Muscle of arm (tissue), 12 donors: Measurements from ENCODE around the gene PPP5C. TPM values are rescaled to one million over a fixed set of nuclear protein-coding genes. Genes with fewer than 3 reads are reported as not detected.
A peak's percentile ranks its signal among the peaks of the same experiment; 100 is the strongest.
"Not testable (repeated sequence)": the region's sequence is repeated elsewhere in the genome, so short reads cannot be mapped to it uniquely, and the experiment has no call there.

ENCODE experiments used
- DNase-seq: peaks from one replicate; pipeline ENCODE4 v3.0.0-alpha.2; 2013
- polyA plus RNA-seq, 12 donors: library from polyadenylated mRNA; unstranded; fragments of 120-200 nt; gene quantifications; one replicate each; pipeline ENCODE4 v1.2.1, GENCODE V29; 2013; ENCODE audit not compliant: insufficient read length in 12 of 12

Gene PPP5C
- polyA plus RNA-seq, 12 donors: 50.8 to 91.5 (median 60.9) TPM; not detected in 1

DNA sequence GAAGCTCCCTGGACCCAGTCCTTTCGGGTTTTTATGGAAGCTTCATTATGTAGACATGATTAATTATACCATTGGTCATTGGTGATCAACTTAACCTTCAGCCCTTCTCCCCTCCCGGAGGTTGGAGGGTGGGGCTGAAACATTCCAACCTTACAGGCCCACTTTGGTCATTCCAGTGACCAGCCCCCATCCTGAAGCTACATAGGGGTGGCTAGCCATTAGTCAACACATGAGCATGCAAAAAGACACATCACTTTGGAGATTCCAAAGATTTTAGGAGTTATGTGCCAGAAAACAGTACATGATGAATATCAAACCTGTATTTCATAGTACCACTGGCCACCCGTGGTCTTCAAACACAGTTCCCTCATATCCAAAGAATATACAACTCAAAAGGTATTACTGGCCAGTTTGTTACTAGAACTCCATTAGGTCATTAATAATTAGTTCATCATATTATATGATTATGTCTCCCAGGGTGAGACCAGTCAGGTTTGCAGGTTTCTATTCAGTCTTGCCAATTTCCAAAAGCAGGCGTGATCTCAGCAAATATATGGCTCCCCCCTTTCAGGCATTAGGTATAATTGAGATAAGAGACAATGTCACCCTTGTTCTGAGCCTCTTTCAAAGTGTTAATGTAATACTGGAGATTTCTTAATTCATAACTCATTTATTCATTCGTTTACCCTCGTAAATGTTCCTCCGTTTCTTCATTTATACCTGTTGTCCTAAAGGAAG lies 11.1 kb downstream of the PPP5C start:
- DNase-seq: no peak

DNA sequence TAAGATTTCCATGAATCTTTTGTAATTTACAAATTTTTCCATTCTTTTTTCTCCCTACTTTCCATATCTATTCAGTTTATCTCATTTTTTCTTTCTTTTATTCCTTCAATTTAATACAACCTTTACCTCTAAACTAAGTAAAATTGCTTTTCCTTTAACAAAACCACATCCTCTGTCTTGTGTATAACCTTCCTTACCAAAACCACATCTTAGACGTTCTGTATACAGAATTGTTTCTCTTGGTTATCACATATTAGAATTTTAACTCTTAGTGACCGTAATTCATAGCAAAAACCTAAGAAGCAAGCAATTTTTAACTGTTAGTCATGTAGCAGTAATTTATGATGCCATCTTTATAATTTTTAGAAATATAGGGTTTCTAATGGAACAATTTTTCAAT lies 15.0 kb downstream of the PPP5C start:
- no peak for DNase-seq

DNA sequence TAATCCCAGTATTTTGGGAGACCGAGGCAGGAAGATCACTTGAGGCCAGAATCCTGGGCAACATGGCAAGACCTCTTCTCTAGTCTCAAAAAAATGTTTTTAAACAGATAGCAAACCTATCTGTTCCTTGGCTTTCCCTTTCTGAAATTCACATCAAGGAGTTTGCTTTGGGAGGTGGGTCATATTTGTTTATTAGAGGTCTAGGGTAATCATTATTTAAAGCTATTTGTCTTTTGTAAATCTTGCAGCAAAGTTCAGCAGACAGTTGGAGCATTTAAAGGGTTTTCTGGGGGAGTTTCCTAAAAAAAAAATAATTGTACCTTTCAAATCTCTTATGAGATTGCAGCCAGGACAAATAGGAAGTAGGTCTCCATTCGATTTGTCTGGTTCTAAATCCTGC lies 17.5 kb downstream of the PPP5C start:
- no peak for DNase-seq

DNA sequence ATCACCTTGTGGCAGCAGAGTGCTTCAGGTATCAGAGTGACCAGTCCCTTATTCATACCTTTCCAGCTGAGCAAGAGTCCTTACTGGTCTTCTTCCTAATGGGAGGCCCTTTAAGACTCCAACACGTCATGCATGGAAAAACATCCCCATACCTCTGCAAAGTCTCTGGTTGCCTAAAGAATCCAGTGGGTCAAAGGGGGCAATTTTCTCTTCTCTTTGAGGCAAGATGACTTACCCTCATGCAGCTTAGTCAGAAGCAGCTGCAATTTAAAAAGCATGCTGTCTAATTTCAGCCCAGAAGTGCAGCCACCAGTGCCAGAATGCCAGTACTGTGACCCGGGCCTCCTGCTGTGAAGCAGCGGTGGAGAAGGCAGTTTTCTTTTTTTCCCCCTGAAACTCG lies 18.7 kb downstream of the PPP5C start:
- no peak for DNase-seq

DNA sequence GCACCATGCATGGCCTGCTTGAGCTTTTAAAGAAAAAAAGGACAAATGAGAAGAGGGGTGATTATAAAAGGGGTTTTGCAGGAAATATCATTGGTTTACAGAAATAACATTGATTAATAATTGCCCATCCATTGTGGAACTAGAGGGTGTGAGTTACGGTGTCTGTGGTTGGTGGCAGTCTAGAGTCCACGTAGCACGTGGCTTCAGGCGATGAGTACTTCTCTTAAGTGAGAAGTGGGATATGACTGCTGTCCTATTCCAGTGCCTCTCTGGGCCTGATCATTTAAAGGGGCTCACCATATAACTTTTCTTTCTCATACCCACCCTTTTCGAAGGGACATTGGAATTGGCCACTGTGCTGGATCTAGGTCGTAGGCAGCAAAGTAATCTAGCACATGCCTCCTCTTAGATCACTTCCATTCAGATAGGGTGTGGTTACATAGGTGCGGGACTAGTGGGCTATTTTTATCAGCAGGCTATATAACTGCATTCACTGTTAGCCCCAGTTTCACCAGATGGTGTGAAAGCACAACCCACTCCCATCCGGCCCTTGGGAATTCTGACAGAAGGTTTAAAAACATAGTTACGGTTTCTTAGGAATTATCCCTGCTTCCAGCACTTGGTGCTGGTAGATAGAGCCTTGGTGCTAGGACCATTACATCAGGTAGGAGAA lies 19.9 kb downstream of the PPP5C start:
- no peak for DNase-seq

DNA sequence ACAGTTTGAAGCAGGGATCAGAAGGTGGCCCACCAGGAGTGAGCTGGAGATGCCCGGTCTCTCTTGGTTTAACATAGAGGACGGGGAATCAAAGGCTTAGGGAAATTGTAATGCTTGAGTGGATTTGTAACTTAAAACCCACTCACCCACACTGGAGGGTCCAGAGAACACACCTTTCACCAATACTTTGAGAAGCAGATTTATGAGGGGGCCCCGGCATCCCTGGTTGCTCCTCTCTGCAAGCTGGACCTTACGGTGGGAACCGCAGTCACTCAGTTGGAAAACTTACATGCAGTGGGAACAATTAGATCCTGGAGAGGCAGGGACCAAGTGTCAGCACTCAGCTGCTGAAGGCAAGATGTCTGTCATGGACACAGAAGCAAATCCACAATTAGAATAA lies 20.5 kb downstream of the PPP5C start:
- no peak for DNase-seq

DNA sequence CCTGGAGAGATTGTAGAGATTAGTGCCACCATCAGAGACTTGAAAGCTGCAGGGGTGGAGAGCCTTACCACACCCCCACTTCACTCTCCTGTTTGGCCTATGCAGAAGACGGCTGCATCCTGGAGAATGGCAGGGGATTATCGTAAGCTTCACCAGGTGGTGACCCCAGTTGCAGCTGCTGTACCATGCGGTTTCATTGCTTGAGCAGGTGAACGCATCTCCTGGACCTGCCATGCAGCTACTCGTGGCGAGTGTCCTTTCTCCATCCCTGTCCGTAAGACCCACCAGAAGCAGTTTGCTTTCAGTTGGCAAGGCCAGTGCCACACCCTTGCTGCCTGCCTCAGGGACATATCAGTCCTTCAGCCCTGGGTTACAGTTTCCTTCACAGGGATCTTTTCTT lies 21.2 kb downstream of the PPP5C start:
- DNase-seq: no peak

DNA sequence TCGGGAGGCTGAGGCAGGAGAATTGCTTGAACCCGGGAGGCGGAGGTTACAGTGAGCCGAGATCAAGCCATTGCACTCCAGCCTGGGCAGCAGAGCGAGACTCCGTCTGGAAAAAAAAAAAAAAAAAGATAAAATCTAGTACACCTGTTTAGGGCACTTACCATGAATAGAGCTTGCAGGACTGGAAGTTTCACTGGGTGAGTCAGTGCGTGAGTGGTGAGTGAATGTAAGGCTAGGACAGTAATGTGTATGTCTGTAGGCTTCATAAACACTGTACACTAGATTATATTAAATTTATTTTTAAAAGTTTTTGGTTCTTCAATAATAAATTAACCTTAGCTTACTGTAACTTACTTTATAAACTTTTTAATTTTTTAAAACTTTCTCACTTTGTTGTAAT lies 22.9 kb downstream of the PPP5C start:
- no peak for DNase-seq

DNA sequence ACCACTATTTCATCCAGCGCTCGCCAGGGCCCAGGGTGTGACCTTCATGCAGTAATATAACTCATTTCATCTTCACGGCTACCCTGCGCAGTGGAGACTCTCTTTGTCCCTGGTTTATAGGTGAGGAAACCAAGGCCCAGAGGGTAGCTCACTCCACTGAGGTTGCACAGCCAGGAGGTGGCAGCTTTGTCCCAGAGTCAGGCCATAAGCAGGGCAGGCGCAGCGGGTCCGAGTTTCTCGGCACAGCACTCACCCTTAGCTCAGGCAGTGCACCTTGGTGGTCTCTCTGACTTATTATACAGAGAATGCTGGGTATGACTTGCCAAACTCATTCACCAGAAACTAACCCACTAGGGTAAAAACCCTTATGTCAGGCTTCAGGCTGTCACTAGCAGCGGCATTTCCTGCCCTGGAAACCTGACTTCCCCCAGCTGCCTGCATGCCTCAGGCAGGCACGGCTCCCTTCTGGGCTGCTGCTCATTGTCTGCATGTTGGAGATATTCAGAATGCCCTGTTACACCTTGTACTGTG lies 24.5 kb downstream of the PPP5C start:
- no peak for DNase-seq

DNA sequence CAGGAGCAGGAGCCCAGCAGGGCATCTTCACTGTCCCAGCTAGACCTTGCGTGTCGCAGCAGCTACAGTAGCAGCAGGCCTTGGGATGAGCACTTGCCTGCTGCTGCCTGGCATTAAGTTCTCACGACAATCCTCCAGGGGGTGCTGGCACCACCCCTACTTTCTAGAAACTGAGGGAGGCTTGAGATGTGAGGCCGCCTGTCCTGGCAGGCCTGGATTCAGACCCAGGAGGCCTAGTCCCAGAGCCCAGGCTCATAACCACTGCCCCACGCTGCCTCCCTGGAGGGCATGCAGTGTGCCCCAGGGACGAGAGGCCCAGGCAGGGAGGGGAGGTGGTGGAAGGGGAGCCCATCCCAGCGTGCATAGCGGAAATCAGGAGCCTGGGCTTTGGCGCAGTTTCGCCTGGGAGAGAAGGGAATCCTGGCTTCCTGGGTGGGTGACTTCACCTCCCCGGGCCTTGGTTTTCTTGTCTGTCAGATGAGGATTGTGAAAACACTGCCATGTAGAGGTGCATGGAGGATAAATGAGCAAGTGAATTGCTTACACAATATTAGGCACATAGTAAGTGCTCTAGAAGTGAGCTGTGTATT lies 26.1 kb downstream of the PPP5C start:
- no peak for DNase-seq

DNA sequence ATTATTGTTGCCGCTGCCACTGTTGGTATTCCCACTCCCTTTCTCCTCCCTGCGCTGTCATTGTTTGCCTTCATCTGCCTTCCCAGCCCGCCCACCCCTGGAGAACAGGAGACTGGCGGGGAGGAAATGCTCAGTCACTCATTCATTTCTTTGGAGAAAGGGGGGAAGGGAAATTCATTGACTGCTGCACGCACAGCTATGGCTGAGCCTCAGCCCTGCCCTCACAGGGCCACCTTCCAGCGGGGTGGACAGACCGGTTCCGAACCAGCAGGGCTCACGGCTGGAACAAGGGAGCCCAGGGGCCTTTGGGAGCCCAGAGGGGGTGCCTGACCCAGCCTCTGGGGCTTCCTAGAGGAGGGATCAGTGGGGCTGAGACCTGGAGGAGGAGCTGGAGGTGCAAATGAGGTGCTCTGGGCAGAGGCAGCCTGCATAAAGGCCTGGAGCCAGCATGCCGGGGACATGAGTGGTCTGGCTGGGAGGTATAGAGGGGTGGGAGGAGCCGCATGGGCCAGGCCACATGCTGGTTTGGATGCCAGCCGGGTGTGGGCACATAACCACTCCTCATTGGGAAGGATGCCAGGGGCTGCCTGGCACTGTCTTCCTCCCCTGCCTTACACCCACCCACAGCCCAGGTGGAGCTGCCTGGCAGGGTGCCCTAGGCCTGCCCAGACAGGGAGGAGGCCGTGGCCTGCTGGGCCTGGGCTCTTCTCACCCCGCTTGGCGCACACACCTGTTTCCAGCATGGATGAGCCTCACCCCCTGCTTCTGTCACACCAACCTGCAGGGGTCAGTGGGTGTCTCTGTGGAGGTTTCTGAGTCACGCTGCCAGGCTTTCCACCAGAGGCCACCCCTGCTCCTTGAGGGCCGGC lies 26.8 kb downstream of the PPP5C start:
- DNase-seq: no peak

DNA sequence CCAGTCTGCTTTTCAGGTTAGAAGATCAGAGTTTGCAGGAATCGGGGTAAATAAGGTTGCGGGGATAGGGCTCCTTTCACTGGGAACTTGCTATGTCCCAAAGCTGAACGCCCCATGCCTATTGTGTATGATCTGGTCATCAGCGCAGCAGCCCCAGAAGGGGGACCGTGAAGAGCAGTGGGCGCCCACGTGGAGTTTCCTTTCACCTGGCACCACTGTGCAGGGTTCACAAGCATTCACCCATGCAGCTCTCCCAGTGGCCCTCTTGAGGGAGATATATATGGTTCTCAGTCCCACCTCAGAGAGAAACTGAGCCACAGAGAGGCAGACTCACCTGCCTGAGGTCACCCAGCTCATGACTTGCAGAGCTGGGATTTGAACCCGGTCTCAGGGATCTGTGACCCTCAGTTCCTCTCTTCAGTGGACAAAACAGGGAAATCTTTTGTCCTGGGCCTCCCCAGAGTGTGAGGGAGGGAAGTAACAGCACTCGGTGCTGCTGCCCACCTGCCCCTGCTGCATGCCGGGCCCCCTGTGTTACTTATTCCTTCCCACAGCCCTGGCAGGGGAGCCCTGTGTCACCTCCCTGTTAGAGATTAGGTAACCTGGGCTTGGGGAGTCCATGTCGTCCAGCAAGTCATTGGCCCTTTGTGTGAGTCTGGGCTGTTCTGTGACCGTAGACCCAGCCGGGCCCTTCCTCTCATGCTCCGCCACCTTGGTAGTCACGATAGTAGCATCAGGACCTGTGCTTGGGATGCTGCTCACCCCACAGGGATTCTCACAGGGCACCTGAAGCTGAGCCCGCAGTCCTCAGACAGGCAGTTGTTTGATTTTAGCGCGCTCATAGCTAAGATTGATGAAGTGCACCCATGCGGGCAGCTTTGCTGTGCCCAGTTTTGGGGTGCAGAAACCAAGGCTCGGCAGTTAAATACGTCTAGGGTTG lies 27.9 kb downstream of the PPP5C start:
- no peak for DNase-seq

DNA sequence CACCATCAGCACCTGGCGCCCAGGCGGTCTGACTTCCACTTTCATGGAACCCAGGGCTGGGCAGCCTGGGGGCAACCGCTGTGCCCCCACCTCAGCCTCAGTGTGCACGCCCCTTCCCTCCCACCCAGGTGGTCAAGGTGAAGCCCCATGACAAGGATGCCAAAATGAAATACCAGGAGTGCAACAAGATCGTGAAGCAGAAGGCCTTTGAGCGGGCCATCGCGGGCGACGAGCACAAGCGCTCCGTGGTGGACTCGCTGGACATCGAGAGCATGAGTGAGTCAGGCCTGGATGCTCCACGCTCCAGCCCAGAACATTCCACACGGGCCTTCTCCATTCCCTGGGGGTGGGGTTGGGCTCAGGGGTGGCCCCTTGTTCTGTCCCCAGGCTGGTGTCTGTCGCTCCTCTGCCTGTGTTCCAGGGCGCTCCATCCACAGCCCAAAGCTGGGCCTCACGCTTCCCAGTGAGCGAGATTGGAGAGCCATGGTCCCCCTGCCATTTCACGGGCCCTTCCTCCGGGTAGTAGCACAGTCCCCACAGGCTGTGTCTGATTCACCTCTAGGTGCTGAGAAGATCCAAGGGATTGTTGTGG lies 28.7 kb downstream of the PPP5C start:
- not testable (repeated sequence) for DNase-seq

DNA sequence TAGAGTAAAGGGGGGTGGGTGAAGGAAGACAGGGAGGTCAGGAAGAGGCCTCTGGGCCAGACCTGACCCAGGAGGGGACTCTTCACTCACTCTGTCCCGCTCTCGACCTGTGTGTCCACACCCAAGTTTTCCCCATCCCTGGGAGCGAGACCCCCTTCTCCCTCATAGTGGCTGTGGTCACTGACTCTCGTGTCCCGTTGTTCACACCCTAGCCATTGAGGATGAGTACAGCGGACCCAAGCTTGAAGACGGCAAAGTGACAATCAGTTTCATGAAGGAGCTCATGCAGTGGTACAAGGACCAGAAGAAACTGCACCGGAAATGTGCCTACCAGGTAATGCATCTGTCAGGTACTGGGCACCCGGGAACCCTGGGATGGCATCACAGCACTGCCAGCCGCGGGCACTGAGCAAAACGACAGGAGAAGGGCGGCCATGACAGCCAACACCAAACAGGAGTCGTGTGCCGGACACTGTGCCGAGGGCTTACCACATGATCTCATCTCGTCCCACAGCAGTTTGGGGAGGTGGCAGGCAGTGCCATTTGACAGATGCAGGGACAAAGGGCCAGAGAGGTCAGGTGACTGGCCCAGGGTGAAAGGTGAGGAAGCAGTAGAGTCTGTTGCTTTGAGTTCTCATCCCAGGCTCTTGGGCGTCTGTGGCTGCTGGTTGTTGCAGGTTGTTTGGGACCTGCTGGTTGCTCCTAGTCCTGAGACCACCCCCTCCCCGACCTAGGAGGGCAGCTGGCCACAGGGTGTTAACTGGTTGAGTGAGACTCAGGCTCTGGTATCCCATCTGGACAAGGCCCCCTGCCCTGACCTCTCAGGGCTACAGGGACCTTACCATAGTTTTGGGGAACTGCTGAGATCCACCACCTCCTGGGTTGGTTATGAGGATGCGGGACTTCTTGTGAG lies 29.6 kb downstream of the PPP5C start:
- no peak for DNase-seq

DNA sequence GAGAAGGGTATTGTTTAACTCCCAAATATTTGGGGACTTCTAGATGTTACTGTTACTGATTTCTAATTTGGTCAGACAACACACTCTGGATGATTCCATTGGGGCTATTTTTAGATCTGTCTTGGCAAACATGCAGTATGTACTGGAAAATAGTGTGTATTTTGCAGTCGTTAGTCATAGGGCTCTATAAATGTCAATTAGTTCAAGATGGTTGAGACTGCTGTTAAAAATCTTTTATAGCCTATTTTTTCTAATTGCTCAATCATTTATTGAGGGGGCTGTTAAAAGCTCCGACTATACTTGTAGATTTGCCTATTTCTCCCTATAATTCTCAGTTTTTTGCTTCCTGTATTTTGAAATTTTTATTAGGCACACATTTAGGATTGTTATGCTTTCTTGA lies 31.4 kb downstream of the PPP5C start:
- DNase-seq: peak; percentile 89

DNA sequence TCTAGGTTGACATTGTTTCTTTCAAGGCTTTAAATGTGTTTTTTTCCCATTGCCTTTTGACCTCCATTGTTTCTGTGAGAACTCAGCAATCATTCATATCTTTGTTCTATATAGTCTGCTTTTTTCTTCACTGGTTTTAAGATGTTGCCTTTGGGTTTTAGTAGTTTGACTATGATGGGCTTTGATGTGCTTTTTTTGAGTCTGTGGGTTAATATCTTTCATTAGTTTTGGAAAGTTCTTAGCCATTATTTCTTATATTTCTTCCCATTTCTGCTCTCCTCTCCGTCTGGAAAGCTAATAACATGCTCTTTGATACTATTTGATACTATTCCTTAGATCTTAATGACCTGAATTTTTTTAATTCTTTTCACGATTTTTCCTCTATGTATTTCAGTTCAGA lies 33.8 kb downstream of the PPP5C start:
- no peak for DNase-seq

DNA sequence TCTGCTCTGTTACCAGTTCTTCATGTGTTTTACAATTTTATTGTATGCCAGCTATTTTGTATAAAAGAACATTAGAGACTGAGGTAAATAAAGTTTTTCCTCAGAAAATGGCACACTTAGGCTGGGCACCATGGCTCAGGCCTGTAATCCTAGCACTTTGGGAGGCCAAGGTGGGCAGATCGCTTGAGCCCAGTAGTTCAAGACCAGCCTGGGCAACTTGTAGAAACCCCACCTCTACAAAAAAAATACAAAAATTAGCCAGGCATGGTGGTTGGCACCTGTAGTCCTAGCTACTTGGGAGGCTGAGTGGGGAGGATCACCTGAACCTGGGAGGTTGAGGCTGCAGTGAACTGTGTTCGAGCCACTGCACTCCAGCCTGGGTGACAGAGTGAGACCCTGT lies 34.5 kb downstream of the PPP5C start:
- DNase-seq: no peak

DNA sequence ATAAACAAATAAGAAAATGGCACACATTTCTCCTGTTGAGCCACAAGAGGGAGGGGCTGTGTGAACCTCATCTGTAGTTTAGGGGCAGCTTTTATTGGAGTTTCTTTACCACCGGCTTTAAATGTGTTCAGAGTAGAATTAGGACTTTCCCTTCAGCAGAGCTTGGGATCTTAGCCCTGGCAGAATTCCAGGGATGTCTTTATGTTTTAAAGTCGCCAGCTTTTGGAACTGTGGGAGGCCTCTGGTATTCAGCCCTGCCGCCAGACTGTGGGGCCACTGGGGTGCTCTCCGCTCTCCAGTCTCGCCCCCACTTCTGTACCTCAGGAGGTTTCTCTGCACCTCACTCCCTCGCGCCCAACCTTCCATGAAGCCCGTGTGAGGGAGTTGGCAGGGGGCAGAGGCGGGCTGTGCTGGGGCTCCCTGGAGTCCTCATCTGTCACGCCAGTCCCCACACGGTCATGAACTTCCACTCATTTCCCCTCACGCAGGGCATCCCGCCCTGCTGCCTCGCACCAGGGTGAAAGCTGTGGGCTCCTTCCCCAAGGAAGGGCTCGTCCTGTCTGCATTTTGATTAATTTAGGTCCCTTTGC lies 35.0 kb downstream of the PPP5C start:
- DNase-seq: no peak
